Cardiac muscle cell (in vitro differentiated cells and primary cell): ENCODE data around the gene SORCS3. TPM values are rescaled to one million over a fixed set of nuclear protein-coding genes. Genes with fewer than 3 reads are reported as not detected.

ENCODE experiments used
- DNase-seq, 2 donors: peaks; one replicate each; pipeline versions ENCODE4 v3.0.0 to v3.0.0-alpha.2; 2010 to 2017; ENCODE audit warnings: low read depth in 1 of 2, low spot score in 1 of 2
- H3K27ac ChIP-seq: fragments of 200-600 bp; sonication (generic); 2 replicates; pipeline ENCODE4 v1.5.1; 2016
- H3K27me3 ChIP-seq: fragments of 200-600 bp; sonication (generic); 2 replicates; pipeline ENCODE4 v1.6.0; 2016; ENCODE audit warnings: control low read depth
- H3K36me3 ChIP-seq: fragments of 200-600 bp; sonication (generic); 2 replicates; pipeline ENCODE4 v1.5.1; 2016; ENCODE audit warnings: control low read depth
- H3K4me1 ChIP-seq: fragments of 200-600 bp; sonication (generic); 2 replicates; pipeline ENCODE4 v1.8.1; 2017; ENCODE audit warnings: low read depth, mild to moderate bottlenecking, mixed run types
- H3K4me3 ChIP-seq: fragments of 200-600 bp; sonication (generic); 2 replicates; pipeline ENCODE4 v1.5.1; 2016; ENCODE audit warnings: mild to moderate bottlenecking
- H3K9me3 ChIP-seq: fragments of 200-600 bp; sonication (generic); 2 replicates; pipeline ENCODE4 v1.5.1; 2017; ENCODE audit warnings: low read depth, mild to moderate bottlenecking, control low read depth
- polyA plus RNA-seq: library from polyadenylated mRNA; unstranded; fragments of >200 nt; fragmentation: Nextera tagmentation; extraction: Ambion mirVana; gene quantifications from 2 replicates; pipeline ENCODE4 v1.2.1, GENCODE V29; 2016
- total RNA-seq: library from RNA; depleted of rRNA; stranded (reverse); fragments of >200 nt; gene quantifications from 2 replicates; pipeline ENCODE4 v1.2.3, GENCODE V29; 2016
- TF ChIP-seq, protein P1 (sequence below): IDR thresholded peaks from 2 replicates; pipeline ENCODE4 v1.5.1; 2012; ENCODE audit warnings: low read depth, mild to moderate bottlenecking, low read length

The SORCS3 gene
- total and polyA plus RNA-seq, 2 experiments from 2014 or later, result 9.3 to 29.1 TPM

DNA sequence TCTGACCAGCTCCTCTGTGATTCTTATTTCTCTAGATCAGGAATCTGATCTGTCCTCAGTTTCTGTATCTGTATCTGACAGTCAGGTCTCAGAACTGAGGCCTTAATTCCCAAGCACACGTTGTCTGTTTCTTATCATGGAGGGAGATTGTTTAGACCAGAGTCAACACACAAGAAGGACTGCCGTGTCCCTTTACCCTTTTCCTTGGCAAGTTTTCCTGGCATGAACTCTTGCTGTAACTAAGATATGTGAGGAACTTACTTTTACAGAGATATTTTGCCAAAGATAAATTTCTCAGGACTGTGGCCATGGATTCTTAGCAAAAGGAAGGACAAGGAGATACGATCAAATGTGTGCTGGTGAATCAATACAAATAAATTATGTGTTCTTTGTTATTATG lies 181.0 kb downstream of the SORCS3 start:
- Histone ChIP-seq H3K27me3 (no peaks in the 10 kb centered on the region), H3K9me3 (no peaks in the 10 kb centered on the region), H3K4me3 (no peak overlapping the region), H3K36me3 (no peaks in the 10 kb centered on the region), H3K4me1 (no peaks in the 10 kb centered on the region), H3K27ac (no peak overlapping the region)
- no peak for DNase-seq
- TF ChIP-seq, protein P1, sequence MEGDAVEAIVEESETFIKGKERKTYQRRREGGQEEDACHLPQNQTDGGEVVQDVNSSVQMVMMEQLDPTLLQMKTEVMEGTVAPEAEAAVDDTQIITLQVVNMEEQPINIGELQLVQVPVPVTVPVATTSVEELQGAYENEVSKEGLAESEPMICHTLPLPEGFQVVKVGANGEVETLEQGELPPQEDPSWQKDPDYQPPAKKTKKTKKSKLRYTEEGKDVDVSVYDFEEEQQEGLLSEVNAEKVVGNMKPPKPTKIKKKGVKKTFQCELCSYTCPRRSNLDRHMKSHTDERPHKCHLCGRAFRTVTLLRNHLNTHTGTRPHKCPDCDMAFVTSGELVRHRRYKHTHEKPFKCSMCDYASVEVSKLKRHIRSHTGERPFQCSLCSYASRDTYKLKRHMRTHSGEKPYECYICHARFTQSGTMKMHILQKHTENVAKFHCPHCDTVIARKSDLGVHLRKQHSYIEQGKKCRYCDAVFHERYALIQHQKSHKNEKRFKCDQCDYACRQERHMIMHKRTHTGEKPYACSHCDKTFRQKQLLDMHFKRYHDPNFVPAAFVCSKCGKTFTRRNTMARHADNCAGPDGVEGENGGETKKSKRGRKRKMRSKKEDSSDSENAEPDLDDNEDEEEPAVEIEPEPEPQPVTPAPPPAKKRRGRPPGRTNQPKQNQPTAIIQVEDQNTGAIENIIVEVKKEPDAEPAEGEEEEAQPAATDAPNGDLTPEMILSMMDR, result no peak

DNA sequence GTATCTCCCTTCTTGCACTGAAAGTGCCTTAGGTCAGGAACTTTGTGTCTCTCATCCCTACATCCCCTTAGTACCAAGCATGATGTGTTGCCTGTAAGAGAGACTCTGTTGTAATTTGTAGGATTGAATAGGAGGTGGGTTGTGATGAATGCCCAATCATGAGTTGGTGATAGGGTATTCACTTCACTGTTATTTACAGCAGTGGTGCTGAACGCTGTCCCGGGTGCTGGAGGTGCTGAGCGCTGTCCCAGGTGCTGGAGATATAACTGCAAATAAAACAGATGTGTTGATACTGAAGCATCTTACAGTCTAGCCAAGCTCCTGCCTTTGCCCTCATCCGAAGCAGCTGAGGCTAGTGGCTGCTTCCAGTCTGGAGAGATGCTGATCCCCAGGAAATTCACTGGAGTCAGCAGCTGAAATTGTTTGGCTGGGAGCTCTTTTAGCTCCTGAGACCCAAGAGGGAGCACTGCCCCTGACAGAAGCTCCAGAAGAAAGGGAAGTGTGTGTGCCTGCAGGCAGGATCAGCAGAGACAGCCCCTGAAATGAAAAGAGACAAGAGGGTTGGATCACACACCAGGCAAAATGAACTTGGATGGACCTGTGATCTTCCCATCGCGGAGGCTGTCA lies 183.4 kb downstream of the SORCS3 start:
- Histone ChIP-seq H3K9me3 (no peaks in the 10 kb centered on the region), H3K36me3 (no peaks in the 10 kb centered on the region), H3K27me3 (no peaks in the 10 kb centered on the region), H3K4me3 (no peak overlapping the region), H3K4me1 (no peaks in the 10 kb centered on the region), H3K27ac (no peak overlapping the region)
- TF ChIP-seq, protein P1, result no peak
- DNase-seq, result peak; percentile 16 to 73

DNA sequence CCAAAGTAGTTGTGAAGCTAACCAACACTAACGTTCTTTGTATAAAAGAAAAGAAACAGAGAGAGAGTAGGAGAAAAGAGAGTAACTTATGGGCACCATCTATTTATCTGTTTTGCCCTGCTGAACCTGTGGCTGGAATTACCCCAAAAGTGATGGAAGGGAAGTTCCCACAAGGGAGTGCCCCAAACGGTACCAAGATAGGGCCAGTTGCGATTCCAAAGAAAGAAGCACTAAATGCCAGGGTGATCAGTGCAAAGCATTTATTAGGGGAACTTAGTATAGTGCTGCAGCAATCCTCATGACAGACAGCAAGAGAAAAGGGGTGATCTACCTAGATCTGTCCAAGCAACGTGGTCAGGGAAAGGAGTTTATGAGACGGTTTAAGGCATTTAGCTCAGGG lies 190.2 kb downstream of the SORCS3 start:
- TF ChIP-seq, protein P1, result no peak
- Histone ChIP-seq H3K36me3 (no peaks in the 10 kb centered on the region), H3K4me3 (no peak overlapping the region), H3K27ac (no peak overlapping the region), H3K9me3 (no peaks in the 10 kb centered on the region), H3K27me3 (no peaks in the 10 kb centered on the region), H3K4me1 (peaks cover 6% of the 10 kb centered on the region)
- DNase-seq, result no peak

DNA sequence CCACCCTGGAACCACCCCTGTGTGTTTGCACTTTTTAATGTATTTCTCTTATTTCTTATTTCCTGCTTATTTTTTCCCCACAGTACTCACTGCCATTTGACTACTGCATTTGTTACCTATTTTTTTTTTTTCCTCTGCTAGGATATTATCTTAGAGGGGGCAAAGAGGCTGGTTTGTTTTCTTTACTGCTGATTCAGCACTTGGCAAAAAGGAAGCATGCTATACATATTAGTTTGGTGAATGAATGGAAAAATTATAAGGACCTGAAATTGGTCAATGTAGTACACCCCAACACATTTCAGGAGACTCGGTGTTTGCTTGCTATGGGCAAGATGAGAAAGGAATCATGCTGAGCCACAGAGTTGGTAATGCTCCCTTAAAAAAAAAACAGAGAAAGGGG lies 193.5 kb downstream of the SORCS3 start:
- Histone ChIP-seq H3K27me3 (no peaks in the 10 kb centered on the region), H3K27ac (no peak overlapping the region), H3K36me3 (no peaks in the 10 kb centered on the region), H3K4me1 (peaks cover 6% of the 10 kb centered on the region), H3K4me3 (no peak overlapping the region), H3K9me3 (no peaks in the 10 kb centered on the region)
- TF ChIP-seq, protein P1, result no peak
- DNase-seq, result no peak

DNA sequence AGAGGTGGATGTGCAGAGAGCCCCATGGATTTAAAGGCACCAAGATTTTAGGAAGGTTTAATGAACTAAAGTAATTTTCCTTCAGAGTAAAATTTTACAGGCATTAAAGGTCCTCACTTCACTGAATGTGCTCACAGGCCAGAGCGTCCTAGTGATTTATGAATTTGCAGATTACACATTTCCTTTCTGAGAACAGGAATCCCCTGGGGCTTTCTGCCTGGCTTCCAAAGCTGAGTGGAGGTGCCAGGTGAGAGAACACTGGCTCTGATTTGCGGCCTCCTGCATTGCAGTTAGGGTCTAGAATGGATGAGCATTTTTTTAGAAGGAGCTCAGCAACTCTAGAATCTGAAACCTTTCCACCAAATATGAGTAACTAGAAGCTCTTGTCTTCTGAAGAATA lies 194.3 kb downstream of the SORCS3 start:
- Histone ChIP-seq H3K9me3 (no peaks in the 10 kb centered on the region), H3K27me3 (no peaks in the 10 kb centered on the region), H3K4me3 (no peak overlapping the region), H3K27ac (no peak overlapping the region), H3K4me1 (peaks cover 6% of the 10 kb centered on the region), H3K36me3 (no peaks in the 10 kb centered on the region)
- TF ChIP-seq, protein P1, result no peak
- DNase-seq, result no peak
